Kidney epithelial cell (primary cell): ENCODE results near the gene SNX25. TPM values are rescaled to one million over a fixed set of nuclear protein-coding genes. Genes with fewer than 3 reads are reported as not detected.

Experiments used
- DNase-seq: peaks from one replicate; pipeline ENCODE4 v3.0.0-alpha.2; 2010; ENCODE audit warnings: low read depth
- H3K27me3 ChIP-seq: 2 replicates; pipeline ENCODE4 v1.6.0; 2011; ENCODE audit warnings: low read length; ENCODE audit not compliant: control insufficient read depth, insufficient read depth
- H3K36me3 ChIP-seq: 2 replicates; pipeline ENCODE4 v1.5.1; 2011; ENCODE audit warnings: low read length; ENCODE audit not compliant: control insufficient read depth, insufficient read depth
- H3K4me3 ChIP-seq: 2 replicates; pipeline ENCODE4 v1.5.1; 2011; ENCODE audit warnings: low read depth, mild to moderate bottlenecking, control low read depth, low read length
- CTCF ChIP-seq: IDR thresholded peaks from 2 replicates; pipeline ENCODE4 v1.5.1; 2011; ENCODE audit warnings: mild to moderate bottlenecking, moderate library complexity, low read length, control low read depth, inconsistent platforms; ENCODE audit not compliant: insufficient read depth, poor library complexity, severe bottlenecking
- total RNA-seq: library from RNA; depleted of rRNA; stranded (reverse); fragments of >200 nt; gene quantifications from 2 replicates; pipeline ENCODE4 v1.2.3, GENCODE V29; 2015

Gene SNX25
- total RNA-seq, 1 donor from 2014 or later, result 15.5 TPM

GRCh38 chr4:185405296-185405999 is 196.1 kb downstream of the SNX25 start:
- no peak for DNase-seq
- TF ChIP-seq CTCF, result no peak
- Histone ChIP-seq H3K27me3 (no peaks in the 10 kb centered on the region), H3K36me3 (peaks cover 2% of the 10 kb centered on the region), H3K4me3 (no peak overlapping the region)

- TF ChIP-seq CTCF, result no peak
- no peak overlapping the region for H3K4me3 ChIP-seq
- no peaks in the 10 kb centered on the region for H3K27me3 ChIP-seq
- no peaks in the 10 kb centered on the region for H3K36me3 ChIP-seq
- DNase-seq, result no peak
Measured at GRCh38 chr4:185408432-185408831, 199.0 kb downstream of the SNX25 start.

GRCh38 chr4:185411849-185412248 is 202.5 kb downstream of the SNX25 start:
- no peaks in the 10 kb centered on the region for H3K36me3 ChIP-seq
- TF ChIP-seq CTCF, result no peak
- no peaks in the 10 kb centered on the region for H3K27me3 ChIP-seq

GRCh38 chr4:185412412-185412811 is 203.0 kb downstream of the SNX25 start:
- Histone ChIP-seq H3K4me3 (no peak overlapping the region), H3K27me3 (no peaks in the 10 kb centered on the region), H3K36me3 (no peaks in the 10 kb centered on the region)
- DNase-seq, result no peak
- TF ChIP-seq CTCF, result no peak

More at GRCh38 chr4:185411849-185412248, 202.5 kb downstream of the SNX25 start:
- H3K4me3 ChIP-seq, result no peak overlapping the region
- no peak for DNase-seq

Other genes with a start within 250 kb of the SNX25 start
- not detected in 2 replicates for gene HELT, start 191.1 kb upstream of the SNX25 start, total RNA-seq
- 30.2 and 31.2 TPM in 2 replicates for gene SLC25A4, start 66.3 kb upstream of the SNX25 start, total RNA-seq
- gene CFAP97, start 5.6 kb upstream of the SNX25 start, total RNA-seq, result 31.2 and 32.5 TPM in 2 replicates
- gene LRP2BP, start 186.3 kb downstream of the SNX25 start, total RNA-seq, result 0.07 and 0.13 TPM in 2 replicates
- gene ANKRD37, start 187.2 kb downstream of the SNX25 start, total RNA-seq, result 1.7 and 7.3 TPM in 2 replicates
- gene UFSP2, start 216.4 kb downstream of the SNX25 start, total RNA-seq, result 30.3 and 37.9 TPM in 2 replicates